HL-60 (cell line): ENCODE measurements around the gene CACTIN.

Experiments
- GABPA ChIP-seq: IDR thresholded peaks from 2 replicates; pipeline ENCODE4 v1.6.1; 2012; ENCODE audit warnings: low read depth
- POLR2AphosphoS5 ChIP-seq: IDR thresholded peaks from 2 replicates; pipeline ENCODE4 v1.6.1; 2012; ENCODE audit warnings: low read depth
- TF ChIP-seq, protein P1 (sequence below): IDR thresholded peaks from one replicate; pipeline ENCODE4 v1.5.1; 2011; ENCODE audit warnings: low read length, control low read depth, inconsistent platforms; ENCODE audit not compliant: insufficient read depth

DNA sequence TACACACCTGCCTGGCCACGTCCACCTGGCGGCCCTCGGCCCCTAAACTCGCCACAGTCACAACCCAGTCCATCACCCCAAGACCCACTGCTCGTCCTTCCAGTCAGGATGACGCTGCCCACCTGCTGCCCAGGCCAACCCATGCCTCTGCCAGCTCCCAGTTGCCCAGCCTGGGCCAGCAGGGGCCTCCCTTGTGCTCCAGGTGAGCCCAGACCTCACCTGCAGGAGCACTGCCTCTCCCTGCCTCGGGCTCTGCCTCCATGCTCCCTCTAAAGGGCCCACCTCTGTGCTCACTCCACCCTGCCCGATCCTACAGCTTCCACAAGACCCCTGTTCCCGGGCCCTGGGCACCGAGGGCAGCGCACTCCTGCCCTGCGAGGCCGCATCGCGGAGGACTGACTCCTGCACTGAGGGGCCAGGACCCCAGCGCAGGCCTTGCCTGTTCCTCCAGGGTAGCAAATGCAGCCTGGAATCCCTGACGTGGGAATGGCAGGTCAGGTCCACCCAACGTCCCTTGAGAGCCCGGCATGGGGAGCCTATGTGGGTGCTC, 8.0 kb upstream of the CACTIN start:
- TF ChIP-seq, protein P1, sequence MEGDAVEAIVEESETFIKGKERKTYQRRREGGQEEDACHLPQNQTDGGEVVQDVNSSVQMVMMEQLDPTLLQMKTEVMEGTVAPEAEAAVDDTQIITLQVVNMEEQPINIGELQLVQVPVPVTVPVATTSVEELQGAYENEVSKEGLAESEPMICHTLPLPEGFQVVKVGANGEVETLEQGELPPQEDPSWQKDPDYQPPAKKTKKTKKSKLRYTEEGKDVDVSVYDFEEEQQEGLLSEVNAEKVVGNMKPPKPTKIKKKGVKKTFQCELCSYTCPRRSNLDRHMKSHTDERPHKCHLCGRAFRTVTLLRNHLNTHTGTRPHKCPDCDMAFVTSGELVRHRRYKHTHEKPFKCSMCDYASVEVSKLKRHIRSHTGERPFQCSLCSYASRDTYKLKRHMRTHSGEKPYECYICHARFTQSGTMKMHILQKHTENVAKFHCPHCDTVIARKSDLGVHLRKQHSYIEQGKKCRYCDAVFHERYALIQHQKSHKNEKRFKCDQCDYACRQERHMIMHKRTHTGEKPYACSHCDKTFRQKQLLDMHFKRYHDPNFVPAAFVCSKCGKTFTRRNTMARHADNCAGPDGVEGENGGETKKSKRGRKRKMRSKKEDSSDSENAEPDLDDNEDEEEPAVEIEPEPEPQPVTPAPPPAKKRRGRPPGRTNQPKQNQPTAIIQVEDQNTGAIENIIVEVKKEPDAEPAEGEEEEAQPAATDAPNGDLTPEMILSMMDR = no peak
- no peak for TF ChIP-seq POLR2AphosphoS5
- TF ChIP-seq GABPA = no peak
